VCaP (cell line): ENCODE measurements around the gene DYNC2H1.
A peak's percentile ranks its signal among the peaks of the same experiment; 100 is the strongest.

Experiments used
- H3K27ac ChIP-seq: fragments of 450-650 bp; 2 replicates; pipeline ENCODE4 v1.5.1; 2017
- CTCF ChIP-seq: fragments of 450-650 bp; conservative IDR thresholded peaks from 2 replicates; pipeline ENCODE4 v1.5.1; 2017; ENCODE audit warnings: mild to moderate bottlenecking, moderate library complexity

DYNC2H1 gene

GRCh38 chr11:103108933-103109817 lies at the start of gene DYNC2H1:
DYNC2H1 (plus strand) TSS chr11:103109426; CDS start chr11:103109575, 149 bp downstream.
- TF ChIP-seq CTCF, result peak; percentile 81
- H3K27ac ChIP-seq, result peak within 1 kb of the TSS; percentile 78

GRCh38 chr11:103061656-103062055 lies 47.6 kb upstream of the DYNC2H1 start:
- TF ChIP-seq CTCF, result no peak
- no peak overlapping the region for H3K27ac ChIP-seq

GRCh38 chr11:103067118-103067517 lies 42.1 kb upstream of the DYNC2H1 start:
- TF ChIP-seq CTCF, result no peak
- H3K27ac ChIP-seq, result no peak overlapping the region

- H3K27ac ChIP-seq, result no peak overlapping the region
- no peak for TF ChIP-seq CTCF
Measured at GRCh38 chr11:103069367-103069766, 39.9 kb upstream of the DYNC2H1 start.

- no peak for TF ChIP-seq CTCF
- H3K27ac ChIP-seq, result no peak overlapping the region
Measured at GRCh38 chr11:103070142-103070541, 39.1 kb upstream of the DYNC2H1 start.

- TF ChIP-seq CTCF, result no peak
- no peak overlapping the region for H3K27ac ChIP-seq
Measured at GRCh38 chr11:103071008-103071407, 38.2 kb upstream of the DYNC2H1 start.

GRCh38 chr11:103076361-103076760 lies 32.9 kb upstream of the DYNC2H1 start:
- H3K27ac ChIP-seq, result no peak overlapping the region
- TF ChIP-seq CTCF, result no peak
